Epithelial cell of proximal tubule (primary cell): Measurements from ENCODE around the gene GNAZ. TPM values are rescaled to one million over a fixed set of nuclear protein-coding genes. Genes with fewer than 3 reads are reported as not detected.

Experiments used
- DNase-seq: peaks from one replicate; pipeline ENCODE4 v3.0.0-alpha.2; 2011; ENCODE audit warnings: low read depth
- H3K4me3 ChIP-seq: 2 replicates; pipeline ENCODE4 v1.5.1; 2011; ENCODE audit warnings: low read depth, mild to moderate bottlenecking, low read length
- total RNA-seq: library from RNA; depleted of rRNA; stranded (reverse); fragments of >200 nt; gene quantifications from 2 replicates; pipeline ENCODE4 v1.2.3, GENCODE V29; 2015
- TF ChIP-seq, protein P1 (sequence below): conservative IDR thresholded peaks from 2 replicates; pipeline ENCODE4 v1.5.1; 2012; ENCODE audit warnings: low read depth, mild to moderate bottlenecking, low read length

Gene GNAZ
- total RNA-seq, 1 donor from 2014 or later: 10.3 TPM

DNA sequence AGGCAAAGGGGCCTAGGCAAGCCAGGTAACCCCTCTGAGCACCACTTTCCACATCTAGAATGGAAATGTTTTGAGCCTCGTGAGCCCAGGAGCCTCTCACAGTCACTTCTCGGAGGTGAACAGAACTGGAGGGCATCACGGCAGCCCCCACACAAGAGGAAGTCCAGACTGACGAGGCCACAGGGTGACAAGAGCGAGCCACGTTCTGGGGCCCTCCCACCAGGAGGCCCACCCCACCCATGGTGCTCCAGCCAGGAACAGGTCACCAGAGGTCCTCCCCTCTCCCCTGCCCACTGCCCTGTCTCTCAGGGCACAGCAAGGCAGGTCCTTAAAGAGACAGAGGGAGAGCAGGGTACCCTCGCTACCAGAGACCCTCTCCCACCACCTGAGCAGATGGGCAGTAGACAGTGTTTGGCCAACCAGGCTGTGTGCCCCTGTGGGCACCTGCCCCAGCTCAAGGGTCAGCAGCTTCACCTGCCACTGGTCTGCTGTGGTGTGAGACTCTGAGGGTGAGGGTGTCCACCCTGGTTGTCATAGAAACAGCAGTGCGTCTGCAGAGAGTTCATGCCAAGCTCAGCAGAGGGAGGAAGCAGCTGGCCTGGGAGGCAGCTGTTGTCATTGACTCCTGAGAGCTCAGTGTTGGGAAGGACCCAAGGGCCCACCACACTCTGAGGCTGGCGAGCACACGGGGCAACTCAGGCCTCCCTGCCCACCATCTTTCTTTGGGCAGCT is 40.0 kb downstream of the GNAZ start:
- TF ChIP-seq, protein P1, sequence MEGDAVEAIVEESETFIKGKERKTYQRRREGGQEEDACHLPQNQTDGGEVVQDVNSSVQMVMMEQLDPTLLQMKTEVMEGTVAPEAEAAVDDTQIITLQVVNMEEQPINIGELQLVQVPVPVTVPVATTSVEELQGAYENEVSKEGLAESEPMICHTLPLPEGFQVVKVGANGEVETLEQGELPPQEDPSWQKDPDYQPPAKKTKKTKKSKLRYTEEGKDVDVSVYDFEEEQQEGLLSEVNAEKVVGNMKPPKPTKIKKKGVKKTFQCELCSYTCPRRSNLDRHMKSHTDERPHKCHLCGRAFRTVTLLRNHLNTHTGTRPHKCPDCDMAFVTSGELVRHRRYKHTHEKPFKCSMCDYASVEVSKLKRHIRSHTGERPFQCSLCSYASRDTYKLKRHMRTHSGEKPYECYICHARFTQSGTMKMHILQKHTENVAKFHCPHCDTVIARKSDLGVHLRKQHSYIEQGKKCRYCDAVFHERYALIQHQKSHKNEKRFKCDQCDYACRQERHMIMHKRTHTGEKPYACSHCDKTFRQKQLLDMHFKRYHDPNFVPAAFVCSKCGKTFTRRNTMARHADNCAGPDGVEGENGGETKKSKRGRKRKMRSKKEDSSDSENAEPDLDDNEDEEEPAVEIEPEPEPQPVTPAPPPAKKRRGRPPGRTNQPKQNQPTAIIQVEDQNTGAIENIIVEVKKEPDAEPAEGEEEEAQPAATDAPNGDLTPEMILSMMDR: no peak
- no peak overlapping the region for H3K4me3 ChIP-seq
- DNase-seq: no peak

DNA sequence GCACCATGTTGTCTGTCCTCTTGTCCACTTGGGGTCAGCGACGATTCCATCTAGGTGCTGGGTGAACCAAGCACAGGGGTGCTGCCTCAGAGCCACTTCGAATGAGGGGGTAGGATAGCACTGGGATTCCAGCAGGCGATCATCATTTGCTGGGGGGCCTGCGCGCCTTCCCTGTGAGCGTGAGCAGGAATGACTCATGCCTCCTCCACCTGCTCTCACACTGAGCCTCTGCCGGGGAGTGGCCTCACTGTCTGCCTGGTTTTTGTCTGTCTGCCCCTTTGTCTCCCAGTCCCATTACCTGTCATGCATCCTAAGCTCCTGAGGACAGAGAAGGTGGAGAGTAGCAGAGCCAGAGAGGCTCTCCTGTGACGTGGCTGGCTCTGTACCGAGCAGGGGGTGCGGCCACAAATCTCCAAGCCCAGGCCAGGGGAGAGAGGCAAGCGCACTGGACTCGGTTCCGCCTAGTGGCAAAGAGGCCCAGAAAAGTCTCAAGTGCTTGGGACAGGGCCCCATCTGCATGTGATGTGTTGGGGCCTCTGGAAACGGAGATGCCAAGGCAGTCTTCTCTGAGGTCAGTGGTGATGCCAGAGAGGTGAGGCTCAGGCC is 40.7 kb downstream of the GNAZ start:
- H3K4me3 ChIP-seq: no peak overlapping the region
- TF ChIP-seq, protein P1: no peak
- no peak for DNase-seq

DNA sequence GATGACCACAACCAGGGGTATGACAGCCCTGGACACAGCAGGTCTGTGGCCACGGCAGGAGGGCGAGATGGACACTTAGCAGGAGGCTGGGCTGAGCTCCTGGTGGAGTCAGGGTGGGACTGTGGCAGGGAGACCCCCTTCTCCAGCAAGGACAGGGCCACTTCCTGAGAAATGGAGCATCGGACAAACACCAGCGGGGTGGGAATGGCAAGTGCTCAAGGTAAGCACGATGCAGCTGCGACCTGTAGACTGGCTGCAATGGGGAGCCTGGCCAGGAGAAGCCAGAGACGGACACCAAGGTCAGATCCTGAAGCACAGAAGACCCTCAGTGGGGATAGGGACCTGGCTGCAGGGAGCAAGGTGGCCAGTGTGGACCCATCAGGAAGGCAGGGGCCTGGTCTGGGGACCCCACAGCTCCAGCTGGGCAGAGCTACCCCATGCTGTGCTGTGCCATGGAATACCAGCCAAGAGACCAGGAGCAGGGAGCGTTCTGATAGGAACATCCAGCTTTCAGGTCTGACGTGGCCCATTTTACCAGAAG is 42.2 kb downstream of the GNAZ start:
- TF ChIP-seq, protein P1: no peak
- no peak overlapping the region for H3K4me3 ChIP-seq

DNA sequence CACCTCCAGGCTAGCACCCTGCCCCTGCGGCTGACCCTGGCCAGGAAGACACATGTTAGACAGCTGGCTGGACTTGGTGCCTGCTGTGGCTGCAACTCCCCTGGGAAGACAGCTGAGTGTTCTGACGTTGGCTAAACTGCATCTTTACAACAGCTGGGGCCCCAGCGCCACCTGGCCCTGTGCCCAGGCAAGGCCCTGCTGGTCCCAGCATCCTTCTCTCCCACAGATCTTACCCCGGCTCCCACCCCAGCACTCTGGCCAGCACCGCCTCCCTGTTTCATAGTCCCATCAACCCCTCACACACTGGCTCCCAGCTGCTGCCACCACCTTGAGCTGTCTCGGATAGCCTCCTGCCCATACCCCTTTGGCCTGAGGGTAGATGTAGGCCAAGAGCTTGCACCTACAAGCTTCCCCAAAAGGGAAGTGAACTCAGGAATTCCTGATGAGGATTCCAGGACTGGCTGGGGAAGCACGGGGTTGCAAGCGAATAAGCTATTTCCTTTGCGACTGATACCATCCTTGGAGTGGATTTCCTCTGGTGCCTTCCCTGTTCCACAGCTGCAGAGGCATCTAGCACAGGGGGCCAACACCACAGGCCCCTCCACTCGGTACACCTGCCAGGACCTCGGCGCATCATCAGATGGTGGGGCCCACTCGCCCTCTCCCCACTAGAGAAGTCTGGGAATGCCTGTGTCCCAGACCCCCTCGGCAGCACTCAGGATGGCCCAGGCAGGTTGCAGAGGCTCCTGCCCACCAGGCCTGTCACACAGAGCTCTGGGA is 42.9 kb downstream of the GNAZ start:
- DNase-seq: no peak
- H3K4me3 ChIP-seq: no peak overlapping the region
- TF ChIP-seq, protein P1: no peak

More for the DNA sequence above, 42.2 kb downstream of the GNAZ start:
- no peak for DNase-seq

DNA sequence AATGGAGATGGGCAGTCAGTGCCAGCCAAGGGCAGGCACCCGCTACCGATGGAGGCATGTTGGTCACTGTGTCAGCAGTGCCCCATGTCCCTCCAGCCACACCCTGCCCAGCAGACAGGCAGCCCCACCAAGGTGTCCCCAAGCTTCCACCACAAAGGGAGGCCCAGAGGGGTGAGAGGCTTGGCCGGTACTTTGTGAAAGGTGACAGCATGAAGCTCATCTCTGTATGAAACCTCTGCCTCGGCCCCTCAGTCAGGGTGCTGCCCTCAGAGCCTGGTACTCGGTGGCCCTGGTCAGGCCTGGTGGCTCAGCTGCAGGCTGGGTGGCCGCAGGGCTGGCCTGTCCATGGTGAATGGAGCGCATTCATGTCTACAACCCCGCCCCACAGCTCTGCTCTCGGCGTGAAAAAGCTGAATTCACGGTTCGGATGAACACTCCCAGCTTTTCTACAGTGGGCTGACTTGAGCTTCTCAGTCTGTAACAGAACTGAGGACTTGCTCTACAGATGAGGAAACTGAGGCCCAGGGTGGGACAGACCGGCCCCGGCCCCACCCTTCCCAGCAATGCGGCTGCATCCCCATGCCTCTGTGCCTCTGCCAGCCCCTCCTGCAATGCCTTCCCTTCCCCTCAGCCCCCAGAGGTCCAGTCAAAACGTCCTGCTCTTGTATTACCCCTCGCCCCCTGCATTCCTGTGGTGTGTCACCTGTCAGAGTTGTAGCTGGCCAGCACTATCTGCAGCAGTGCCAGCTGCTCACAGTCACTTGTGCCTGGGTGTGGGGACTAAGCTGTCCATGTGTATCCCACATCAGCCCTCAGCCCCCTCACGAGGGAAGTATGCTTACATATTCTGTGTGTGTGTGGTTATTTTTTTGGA is 43.8 kb downstream of the GNAZ start:
- TF ChIP-seq, protein P1: no peak
- no peak for DNase-seq
- H3K4me3 ChIP-seq: no peak overlapping the region

DNA sequence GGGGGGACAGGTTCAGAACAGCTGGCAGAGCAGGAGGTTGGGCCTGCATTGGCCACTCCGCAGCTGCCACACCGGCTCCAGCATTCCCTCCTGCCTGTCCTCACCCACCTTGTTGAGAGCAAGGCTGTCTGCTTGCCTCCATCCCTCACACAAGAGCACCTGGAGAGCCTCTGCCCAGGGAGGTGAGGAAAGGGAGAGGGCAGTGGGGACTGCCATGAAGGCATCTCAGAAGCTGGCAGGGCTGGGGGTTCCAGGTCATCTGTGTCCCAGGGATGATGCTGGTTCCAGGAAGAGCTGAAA is 44.4 kb downstream of the GNAZ start:
- no peak for DNase-seq
- H3K4me3 ChIP-seq: no peak overlapping the region
- TF ChIP-seq, protein P1: no peak
